ENCODE data around the gene SERPINB5.

- TF ChIP-seq POLR2AphosphoS5 (IDR thresholded peaks at IDR 0.05; ENCODE audit: borderline replicate concordance, low read depth, low read length) = no peak
- TF ChIP-seq EZH2 (IDR thresholded peaks at IDR 0.05) = no peak
Measured at GRCh38 chr18:63505566-63506335, 29.0 kb downstream of the SERPINB5 start.

Measured in SK-N-MC (cell line).